Stimulated activated CD8-positive, alpha-beta memory T cell treated with anti-CD3 and anti-CD28 coated beads, Interleukin-4, amount 100 ng/mL, for 1 hour (primary cell): ENCODE measurements around the gene PAGE5.

Experiments used
- DNase-seq, 2 donors: peaks; one replicate each; pipeline ENCODE4 v3.0.0-alpha.2; 2020; ENCODE audit warnings: low read depth in 2 of 2, low spot score in 1 of 2

The PAGE5 gene, protein sequence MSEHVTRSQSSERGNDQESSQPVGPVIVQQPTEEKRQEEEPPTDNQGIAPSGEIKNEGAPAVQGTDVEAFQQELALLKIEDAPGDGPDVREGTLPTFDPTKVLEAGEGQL

DNA sequence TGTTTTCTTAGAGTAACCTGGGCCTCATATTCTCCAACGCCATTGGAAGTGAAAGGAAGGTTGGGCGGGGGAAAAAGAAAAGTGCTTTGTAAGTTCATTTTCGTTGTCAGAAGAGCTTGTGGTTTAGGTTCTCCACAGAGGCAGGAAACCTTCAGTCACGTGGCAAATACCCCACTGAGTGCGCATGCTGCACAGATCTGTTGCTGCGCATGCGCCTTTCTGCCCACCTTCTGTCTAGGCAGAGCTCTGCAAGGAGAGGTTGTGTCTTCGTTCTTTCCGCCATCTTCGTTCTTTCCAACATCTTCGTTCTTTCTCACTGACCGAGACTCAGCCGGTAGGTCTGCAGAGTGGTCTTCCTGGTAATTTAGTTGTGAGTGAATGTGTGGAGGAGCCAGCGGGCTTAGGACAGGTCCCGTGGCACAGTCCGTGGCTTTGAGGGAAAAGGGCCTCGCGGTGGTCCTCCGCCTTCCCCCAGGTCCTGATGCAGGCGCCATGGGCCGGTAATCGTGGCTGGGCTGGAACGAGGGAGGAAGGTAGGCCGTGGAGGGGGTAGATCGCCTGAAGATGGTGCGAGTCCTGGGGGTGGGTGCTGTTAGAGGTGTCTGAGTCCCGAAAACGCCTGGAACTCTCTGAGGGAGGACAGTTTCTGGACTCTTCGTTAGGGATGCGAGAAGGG is at the start of gene PAGE5:
TSS of gene PAGE5 (plus strand) at position 228 of the 676 bp plus-strand sequence. CDS start 1,037 bp downstream, outside the sequence.
- DNase-seq, result no peak

- DNase-seq, result no peak
Measured at GRCh38 chrX:55187281-55187680, 32.9 kb upstream of the PAGE5 start.

GRCh38 chrX:55196688-55197087 is 23.5 kb upstream of the PAGE5 start:
- no peak for DNase-seq

DNA sequence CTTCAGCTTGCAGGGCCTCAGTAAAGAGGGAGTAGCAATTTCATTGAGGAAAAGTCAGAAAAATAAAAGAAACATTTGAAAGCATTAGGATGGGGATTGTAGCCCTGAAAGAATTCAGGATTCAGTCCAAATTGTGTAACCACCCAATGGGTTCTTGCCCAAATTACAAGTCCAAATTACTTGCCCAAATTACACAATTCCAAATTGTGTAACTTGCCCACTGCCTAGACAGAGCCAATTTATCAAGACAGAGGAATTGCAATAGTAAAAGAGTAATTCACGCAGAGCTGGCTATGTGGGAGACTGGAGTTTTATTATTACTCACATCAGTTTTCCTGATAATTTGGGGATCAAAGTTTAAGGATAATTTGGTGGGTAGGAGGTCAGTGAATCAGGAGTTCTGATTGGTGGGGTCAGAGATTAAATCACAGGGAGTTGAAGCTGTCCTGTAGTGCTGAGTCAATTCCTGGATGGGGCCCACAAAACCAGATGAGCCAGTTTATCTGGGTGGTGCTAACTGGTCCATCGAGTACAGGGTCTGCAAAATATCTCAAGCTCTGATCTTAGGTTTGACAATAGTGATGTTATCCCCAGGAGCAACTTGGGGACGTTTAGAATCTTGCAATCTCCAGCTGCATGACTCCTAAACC is 18.1 kb upstream of the PAGE5 start:
- DNase-seq, result no peak

DNA sequence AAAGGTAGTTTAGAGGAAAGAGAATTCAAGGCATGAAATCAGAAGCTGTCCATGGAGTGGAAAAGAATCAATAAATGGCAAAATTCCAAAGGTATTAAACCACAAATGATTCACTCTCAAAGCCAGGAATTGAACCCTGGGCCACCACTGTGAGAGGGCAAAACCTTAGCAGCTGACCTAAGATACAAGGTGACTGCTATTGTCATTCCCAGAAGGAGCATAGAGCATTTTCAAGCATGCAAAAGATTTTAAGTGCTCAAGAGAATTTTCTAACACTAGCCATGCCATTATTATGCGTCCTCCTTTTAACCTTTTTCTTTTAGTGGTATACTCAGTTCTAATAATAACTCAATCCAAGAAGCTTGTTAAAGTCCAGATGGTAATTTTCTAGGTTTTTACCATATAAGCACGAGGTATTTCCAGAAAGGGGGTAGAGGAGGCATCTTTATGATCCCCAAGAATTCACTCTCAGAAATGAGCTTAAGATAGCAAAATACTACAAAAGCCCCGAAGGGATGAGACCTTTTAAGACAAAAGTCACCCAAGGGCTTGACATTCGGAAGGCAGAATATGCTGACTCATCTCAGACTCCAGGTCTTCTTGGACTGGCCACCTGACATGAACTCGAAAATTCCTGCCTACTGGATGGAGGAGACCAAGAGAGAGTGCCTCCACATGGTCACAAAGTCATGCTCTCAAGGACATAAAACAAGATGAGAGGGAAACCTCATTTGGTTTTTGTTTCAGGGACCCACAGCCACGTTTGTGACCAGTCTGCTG is 13.8 kb upstream of the PAGE5 start:
- DNase-seq, result no peak

- DNase-seq, result no peak
Measured at GRCh38 chrX:55210931-55211677, 9.0 kb upstream of the PAGE5 start.

DNA sequence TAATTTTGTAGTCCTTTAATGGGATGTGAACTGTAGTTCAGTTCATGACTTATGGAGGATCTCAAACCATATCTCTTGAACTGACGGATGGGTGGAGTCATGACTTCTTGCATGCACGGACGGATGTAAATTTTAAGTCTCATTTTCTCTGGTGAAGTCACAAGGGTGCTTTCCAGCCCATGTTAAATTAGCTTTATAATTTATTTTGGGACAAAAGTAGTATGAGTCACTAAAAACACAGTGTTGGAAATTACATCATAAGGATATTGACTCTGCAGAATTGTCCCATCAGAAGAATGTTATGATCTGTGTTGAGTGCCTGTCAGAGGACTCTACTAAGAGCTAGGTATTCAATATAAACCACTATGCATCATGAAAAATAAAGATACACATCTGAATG is 6.8 kb upstream of the PAGE5 start:
- no peak for DNase-seq

GRCh38 chrX:55240788-55241340 is 20.7 kb downstream of the PAGE5 start:
- no peak for DNase-seq

DNA sequence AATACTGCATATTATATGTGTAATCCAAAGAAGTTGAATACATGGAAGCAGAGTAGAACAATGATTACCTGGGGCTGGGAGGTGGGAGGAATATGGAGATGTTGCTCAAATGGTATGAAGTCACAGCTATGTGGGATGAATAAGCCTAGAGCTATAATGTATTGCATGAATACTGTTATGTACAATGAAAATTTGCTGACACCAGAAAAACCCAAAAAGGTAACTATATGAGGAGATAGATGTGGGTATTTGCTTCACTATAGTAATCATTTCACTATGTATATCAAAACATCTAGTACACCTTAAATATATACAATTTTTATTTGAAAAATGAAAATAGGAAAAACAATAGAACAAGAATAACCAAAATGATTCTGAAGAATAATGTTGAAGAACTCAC is 33.4 kb downstream of the PAGE5 start:
- DNase-seq, result no peak

GRCh38 chrX:55260806-55261205 is 40.7 kb downstream of the PAGE5 start:
- DNase-seq, result no peak

DNA sequence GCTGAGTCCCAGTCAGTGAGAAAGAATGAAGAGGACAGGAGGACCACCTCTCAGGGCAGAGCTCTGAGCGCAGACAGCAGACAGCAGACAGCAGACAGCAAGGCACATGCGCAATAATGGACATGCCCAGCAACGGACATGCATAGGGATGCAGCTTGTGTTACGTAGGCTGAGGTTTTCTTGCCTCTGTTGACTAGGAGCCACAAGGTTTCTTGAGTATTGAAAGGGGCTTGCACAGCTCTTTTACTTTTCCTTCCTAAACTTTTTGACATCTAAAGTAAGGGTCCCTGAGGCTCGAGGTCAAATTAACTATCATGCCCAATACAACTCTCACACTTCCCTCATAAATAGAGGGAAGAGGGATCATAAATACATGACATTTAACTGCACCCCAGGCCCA is 44.7 kb downstream of the PAGE5 start, which contains the start of gene PAGE3:
TSS of gene PAGE3 (minus strand) at position 101 of the 400 bp plus-strand sequence. CDS start 1,013 bp downstream, outside the sequence.
- DNase-seq, result no peak
